ENCODE data around the gene TTC23L. TPM values are rescaled to one million over a fixed set of nuclear protein-coding genes. Genes with fewer than 3 reads are reported as not detected.

Gene TTC23L
- total and polyA plus RNA-seq, 2 of the 8 experiments (the other 6 are each of a cell fraction or from before 2014, with no cell fraction given) = 1.1 to 2.4 TPM

- TF ChIP-seq CHD7 (IDR thresholded peaks at IDR 0.05; ENCODE audit: insufficient replicate concordance, low read length) = no peak
Observed at GRCh38 chr5:34898258-34898895, 59.4 kb downstream of the TTC23L start (continued).

All from H1 (cell line).